ENCODE measurements around the gene TRAPPC5. TPM values are rescaled to one million over a fixed set of nuclear protein-coding genes. Genes with fewer than 3 reads are reported as not detected.

TRAPPC5 gene
- total and polyA plus RNA-seq, 10 of the 15 experiments (the other 5 are each of a cell fraction or from before 2014, with no cell fraction given), result 4.2 to 210 (median 89.1) TPM

DNA sequence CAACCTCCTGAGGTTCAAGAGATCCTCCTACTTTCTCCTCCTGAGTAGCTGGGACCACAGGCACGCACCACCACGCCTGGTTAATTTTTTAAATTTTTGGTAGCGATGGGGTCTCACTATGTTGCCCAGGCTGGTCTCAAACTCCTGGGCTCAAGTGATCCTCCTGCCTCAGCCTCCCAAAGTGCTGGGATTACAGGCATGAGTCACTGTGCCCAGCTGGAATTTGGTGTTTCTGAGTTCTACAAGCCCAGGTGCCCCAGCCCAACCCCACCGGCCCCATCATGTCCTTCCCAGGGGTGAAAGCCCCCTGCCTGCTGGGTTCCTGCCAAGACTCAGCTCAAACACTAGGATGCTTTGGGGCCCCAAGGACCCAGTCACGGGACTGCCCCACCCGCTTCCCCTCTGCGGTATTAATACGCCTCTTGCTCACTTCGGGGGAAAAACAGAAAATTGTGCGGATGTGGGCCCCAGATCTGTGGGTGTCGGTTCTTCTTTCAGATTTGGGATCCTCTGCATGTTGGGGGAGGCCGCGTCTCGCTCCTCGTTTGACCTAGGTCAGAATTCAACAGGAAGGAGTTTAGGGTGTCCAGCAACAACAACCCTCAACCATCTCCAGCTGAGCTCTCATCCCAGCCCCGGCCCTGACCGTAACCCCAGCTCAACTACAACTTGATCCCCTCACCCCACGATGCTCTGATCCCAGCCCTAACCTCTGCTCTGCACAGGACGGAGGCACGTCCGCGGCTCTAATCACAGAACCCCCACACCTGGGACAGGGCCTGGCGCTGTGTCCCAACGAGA is 25.0 kb downstream of the TRAPPC5 start:
- H3K27ac ChIP-seq (ENCODE audit: control insufficient read depth, insufficient read depth), result peak overlapping the region; percentile 99
- no TSS peak for BruUV-seq (replicated peaks)
- H3K79me2 ChIP-seq (ENCODE audit: control insufficient read depth, insufficient read depth, low read length), result peaks cover 12% of the 10 kb centered on the region
- H3K9ac ChIP-seq (ENCODE audit: control insufficient read depth, insufficient read depth, low read length), result peak overlapping the region; percentile 82
- no peaks in the 10 kb centered on the region; the same call in 2 of the 3 replicates for H3K9me3 ChIP-seq (replicated peaks; ENCODE audit: control insufficient read depth, insufficient read depth, low read length)
- H4K20me1 ChIP-seq (ENCODE audit: control insufficient read depth, insufficient read depth), result no peaks in the 10 kb centered on the region
- peak overlapping the region; percentile 56 for H2AFZ ChIP-seq (ENCODE audit: control insufficient read depth, low read depth, low read length)
- no peaks in the 10 kb centered on the region for H3K27me3 ChIP-seq (replicated peaks in 1 of 2; ENCODE audit: control insufficient read depth in 2 of 2, insufficient read depth in 2 of 2, low read length in 1 of 2)
- CTCF ChIA-PET, result interaction anchor here (0.6 to 1.3 kb wide), 4 partner anchors 9 to 325 kb away, joined by 3 to 10 read pairs (median 3); partner anchors contain the start of gene TRAPPC5
- ATAC-seq (peak; percentile 66), FAIRE-seq (peak; percentile 82), DNase-seq (ENCODE audit: low read depth, low spot score) (peak; percentile 91)
- peak overlapping the region; percentile 53; the same call in 1 of the 2 replicates for H3K4me3 ChIP-seq
- intact Hi-C loops (cut with micrococcal nuclease; ENCODE audit: unreplicated experiment), result loop anchor here (10.0 kb wide), 1 partner anchor 489 kb away; no protein-coding TSS in a partner anchor
- H3K4me2 ChIP-seq (ENCODE audit: control insufficient read depth, insufficient read depth), result peak overlapping the region; percentile 97
- in situ Hi-C loops (cut with MboI), result loop anchor here (10.0 kb wide), 2 partner anchors 521 to 1181 kb away; no protein-coding TSS in a partner anchor
- no peaks in the 10 kb centered on the region for H3K36me3 ChIP-seq (ENCODE audit: control insufficient read depth in 2 of 2, insufficient read depth in 2 of 2, low read length in 1 of 2)
- POLR2A ChIA-PET, result interaction anchor here (0.8 to 0.9 kb wide), 2 partner anchors 19 to 46 kb away, joined by 3 read pairs; no protein-coding TSS in a partner anchor
- SMC1A ChIA-PET (ENCODE audit: uncharacterized antibody, unreplicated experiment), result interaction anchor here (0.7 to 1.2 kb wide), 6 partner anchors 10 to 137 kb away, joined by 3 to 4 read pairs (median 3); no protein-coding TSS in a partner anchor
- WGBS (ENCODE audit: insufficient coverage, insufficient replicate concordance, low lambda C conversion rate, missing lambda C conversion rate), result 3% methylated on average over 24 of the region's 24 CpGs
- RAD21 ChIA-PET (ENCODE audit: unreplicated experiment), result interaction anchor here (0.7 to 2.4 kb wide), 8 partner anchors 9 to 68 kb away, joined by 3 to 9 read pairs (median 6); partner anchors contain the start of gene TRAPPC5
- peaks cover 83% of the 10 kb centered on the region for H3K4me1 ChIP-seq (ENCODE audit: control insufficient read depth, insufficient read depth, low read length)
- TF ChIP-seq, protein P1, sequence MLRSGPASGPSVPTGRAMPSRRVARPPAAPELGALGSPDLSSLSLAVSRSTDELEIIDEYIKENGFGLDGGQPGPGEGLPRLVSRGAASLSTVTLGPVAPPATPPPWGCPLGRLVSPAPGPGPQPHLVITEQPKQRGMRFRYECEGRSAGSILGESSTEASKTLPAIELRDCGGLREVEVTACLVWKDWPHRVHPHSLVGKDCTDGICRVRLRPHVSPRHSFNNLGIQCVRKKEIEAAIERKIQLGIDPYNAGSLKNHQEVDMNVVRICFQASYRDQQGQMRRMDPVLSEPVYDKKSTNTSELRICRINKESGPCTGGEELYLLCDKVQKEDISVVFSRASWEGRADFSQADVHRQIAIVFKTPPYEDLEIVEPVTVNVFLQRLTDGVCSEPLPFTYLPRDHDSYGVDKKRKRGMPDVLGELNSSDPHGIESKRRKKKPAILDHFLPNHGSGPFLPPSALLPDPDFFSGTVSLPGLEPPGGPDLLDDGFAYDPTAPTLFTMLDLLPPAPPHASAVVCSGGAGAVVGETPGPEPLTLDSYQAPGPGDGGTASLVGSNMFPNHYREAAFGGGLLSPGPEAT (IDR thresholded peaks at IDR 0.05; ENCODE audit: low read depth), result peak; percentile 95
- TF ChIP-seq ATF7 (IDR thresholded peaks at IDR 0.05; ENCODE audit: low read depth), result peak; percentile 72
- no peak for TF ChIP-seq ZNF622 (IDR thresholded peaks at IDR 0.05)
- no peak for TF ChIP-seq TCF7 (IDR thresholded peaks at IDR 0.05; ENCODE audit: borderline replicate concordance)
- peak; percentile 85 for TF ChIP-seq MEF2B (IDR thresholded peaks at IDR 0.05; ENCODE audit: partially characterized antibody, poor library complexity, severe bottlenecking)
- TF ChIP-seq JUNB (IDR thresholded peaks at IDR 0.05), result peak; percentile 58; the same call in 1 of the 2 replicates
- TF ChIP-seq, protein P2, sequence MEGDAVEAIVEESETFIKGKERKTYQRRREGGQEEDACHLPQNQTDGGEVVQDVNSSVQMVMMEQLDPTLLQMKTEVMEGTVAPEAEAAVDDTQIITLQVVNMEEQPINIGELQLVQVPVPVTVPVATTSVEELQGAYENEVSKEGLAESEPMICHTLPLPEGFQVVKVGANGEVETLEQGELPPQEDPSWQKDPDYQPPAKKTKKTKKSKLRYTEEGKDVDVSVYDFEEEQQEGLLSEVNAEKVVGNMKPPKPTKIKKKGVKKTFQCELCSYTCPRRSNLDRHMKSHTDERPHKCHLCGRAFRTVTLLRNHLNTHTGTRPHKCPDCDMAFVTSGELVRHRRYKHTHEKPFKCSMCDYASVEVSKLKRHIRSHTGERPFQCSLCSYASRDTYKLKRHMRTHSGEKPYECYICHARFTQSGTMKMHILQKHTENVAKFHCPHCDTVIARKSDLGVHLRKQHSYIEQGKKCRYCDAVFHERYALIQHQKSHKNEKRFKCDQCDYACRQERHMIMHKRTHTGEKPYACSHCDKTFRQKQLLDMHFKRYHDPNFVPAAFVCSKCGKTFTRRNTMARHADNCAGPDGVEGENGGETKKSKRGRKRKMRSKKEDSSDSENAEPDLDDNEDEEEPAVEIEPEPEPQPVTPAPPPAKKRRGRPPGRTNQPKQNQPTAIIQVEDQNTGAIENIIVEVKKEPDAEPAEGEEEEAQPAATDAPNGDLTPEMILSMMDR (IDR thresholded peaks at IDR 0.05 in 2 of 3, conservative IDR thresholded peaks at IDR 0.05 in 1 of 3; ENCODE audit: control insufficient read depth in 2 of 3, extremely low read depth in 1 of 3, insufficient read depth in 1 of 3, low read depth in 3 of 3, low read length in 3 of 3), result no peak
- TF ChIP-seq, protein P3, sequence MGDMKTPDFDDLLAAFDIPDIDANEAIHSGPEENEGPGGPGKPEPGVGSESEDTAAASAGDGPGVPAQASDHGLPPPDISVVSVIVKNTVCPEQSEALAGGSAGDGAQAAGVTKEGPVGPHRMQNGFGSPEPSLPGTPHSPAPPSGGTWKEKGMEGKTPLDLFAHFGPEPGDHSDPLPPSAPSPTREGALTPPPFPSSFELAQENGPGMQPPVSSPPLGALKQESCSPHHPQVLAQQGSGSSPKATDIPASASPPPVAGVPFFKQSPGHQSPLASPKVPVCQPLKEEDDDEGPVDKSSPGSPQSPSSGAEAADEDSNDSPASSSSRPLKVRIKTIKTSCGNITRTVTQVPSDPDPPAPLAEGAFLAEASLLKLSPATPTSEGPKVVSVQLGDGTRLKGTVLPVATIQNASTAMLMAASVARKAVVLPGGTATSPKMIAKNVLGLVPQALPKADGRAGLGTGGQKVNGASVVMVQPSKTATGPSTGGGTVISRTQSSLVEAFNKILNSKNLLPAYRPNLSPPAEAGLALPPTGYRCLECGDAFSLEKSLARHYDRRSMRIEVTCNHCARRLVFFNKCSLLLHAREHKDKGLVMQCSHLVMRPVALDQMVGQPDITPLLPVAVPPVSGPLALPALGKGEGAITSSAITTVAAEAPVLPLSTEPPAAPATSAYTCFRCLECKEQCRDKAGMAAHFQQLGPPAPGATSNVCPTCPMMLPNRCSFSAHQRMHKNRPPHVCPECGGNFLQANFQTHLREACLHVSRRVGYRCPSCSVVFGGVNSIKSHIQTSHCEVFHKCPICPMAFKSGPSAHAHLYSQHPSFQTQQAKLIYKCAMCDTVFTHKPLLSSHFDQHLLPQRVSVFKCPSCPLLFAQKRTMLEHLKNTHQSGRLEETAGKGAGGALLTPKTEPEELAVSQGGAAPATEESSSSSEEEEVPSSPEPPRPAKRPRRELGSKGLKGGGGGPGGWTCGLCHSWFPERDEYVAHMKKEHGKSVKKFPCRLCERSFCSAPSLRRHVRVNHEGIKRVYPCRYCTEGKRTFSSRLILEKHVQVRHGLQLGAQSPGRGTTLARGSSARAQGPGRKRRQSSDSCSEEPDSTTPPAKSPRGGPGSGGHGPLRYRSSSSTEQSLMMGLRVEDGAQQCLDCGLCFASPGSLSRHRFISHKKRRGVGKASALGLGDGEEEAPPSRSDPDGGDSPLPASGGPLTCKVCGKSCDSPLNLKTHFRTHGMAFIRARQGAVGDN (IDR thresholded peaks at IDR 0.05), result peak; percentile 37; the same call in 1 of the 2 replicates
- TF ChIP-seq RAD51 (IDR thresholded peaks at IDR 0.05), result peak; percentile 76
- TF ChIP-seq, protein P4, sequence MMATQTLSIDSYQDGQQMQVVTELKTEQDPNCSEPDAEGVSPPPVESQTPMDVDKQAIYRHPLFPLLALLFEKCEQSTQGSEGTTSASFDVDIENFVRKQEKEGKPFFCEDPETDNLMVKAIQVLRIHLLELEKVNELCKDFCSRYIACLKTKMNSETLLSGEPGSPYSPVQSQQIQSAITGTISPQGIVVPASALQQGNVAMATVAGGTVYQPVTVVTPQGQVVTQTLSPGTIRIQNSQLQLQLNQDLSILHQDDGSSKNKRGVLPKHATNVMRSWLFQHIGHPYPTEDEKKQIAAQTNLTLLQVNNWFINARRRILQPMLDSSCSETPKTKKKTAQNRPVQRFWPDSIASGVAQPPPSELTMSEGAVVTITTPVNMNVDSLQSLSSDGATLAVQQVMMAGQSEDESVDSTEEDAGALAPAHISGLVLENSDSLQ (IDR thresholded peaks at IDR 0.05), result no peak
- TF ChIP-seq SP1 (IDR thresholded peaks at IDR 0.05; ENCODE audit: low read depth, low read length), result peak; percentile 87
- peak; percentile 33; the same call in 1 of the 2 replicates for TF ChIP-seq TARDBP (IDR thresholded peaks at IDR 0.05; ENCODE audit: borderline replicate concordance)
- TF ChIP-seq RUNX3 (IDR thresholded peaks at IDR 0.05; ENCODE audit: low read length), result peak; percentile 98
- TF ChIP-seq FOXM1 (IDR thresholded peaks at IDR 0.05; ENCODE audit: low read depth, low read length), result peak; percentile 97

All from GM12878 (cell line).